ENCODE measurements around the gene SH3D21. TPM values are rescaled to one million over a fixed set of nuclear protein-coding genes. Genes with fewer than 3 reads are reported as not detected.

Gene SH3D21
- total RNA-seq, 1 experiment from 2014 or later = 18.3 TPM

DNA sequence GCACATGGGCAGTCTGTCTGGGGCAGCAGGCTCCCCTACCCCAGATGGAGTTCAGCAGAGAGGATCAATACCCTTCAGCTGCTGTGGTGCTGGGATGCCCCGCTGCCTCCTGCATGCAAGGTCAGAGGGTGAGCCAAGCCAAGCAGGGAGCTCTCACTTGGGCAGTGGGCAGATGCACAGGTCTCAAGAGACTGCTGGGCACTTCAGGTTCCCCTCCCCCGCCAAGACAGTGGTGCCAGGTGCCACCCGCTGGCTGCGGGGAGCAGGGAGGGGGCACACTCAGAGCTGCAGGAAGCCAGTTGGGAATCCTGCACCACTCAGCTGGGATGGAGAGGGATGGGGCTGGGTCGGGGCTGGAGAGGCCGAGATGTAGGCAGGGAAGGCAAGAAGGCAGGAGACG is 33.0 kb downstream of the SH3D21 start:
- Histone ChIP-seq H2BK120ac (ENCODE audit: low read depth, low read length, poor library complexity, severe bottlenecking) (no peak overlapping the region), H3K27ac (ENCODE audit: insufficient read length, low read depth, low read length) (no peak overlapping the region), H4K91ac (ENCODE audit: insufficient read length, low read depth, low read length) (no peak overlapping the region), H2BK5ac (ENCODE audit: insufficient read length, low read length) (no peak overlapping the region), H3K4me2 (ENCODE audit: insufficient read depth, insufficient read length, low read length) (no peak overlapping the region), H3K79me2 (ENCODE audit: insufficient read depth, low read length) (no peaks in the 10 kb centered on the region), H2AFZ (ENCODE audit: low read length) (no peak overlapping the region), H4K20me1 (ENCODE audit: control insufficient read depth, insufficient read depth, insufficient read length) (no peaks in the 10 kb centered on the region), H2BK15ac (ENCODE audit: low read depth, low read length) (no peak overlapping the region), H3K4ac (ENCODE audit: low read depth, low read length) (no peak overlapping the region), H3K4me1 (ENCODE audit: insufficient read depth, low read length) (no peaks in the 10 kb centered on the region), H2BK12ac (ENCODE audit: insufficient read length, low read depth, low read length) (no peak overlapping the region), H3K14ac (ENCODE audit: insufficient read depth, low read length) (no peak overlapping the region; the same call in 1 of the 2 replicates), H3K27me3 (ENCODE audit: insufficient read depth, low read length) (no peaks in the 10 kb centered on the region), H3K79me1 (ENCODE audit: insufficient read depth, low read depth, low read length, poor library complexity, severe bottlenecking) (no peaks in the 10 kb centered on the region), H3K23ac (ENCODE audit: insufficient read length, low read depth, low read length) (no peak overlapping the region), H3K9me3 (ENCODE audit: control insufficient read depth, low read depth, low read length) (no peaks in the 10 kb centered on the region), H4K5ac (ENCODE audit: insufficient read length, low read depth, low read length) (no peak overlapping the region), H3T11ph (ENCODE audit: low read length) (no peak overlapping the region), H3K56ac (ENCODE audit: insufficient read length, low read depth, low read length) (no peak overlapping the region), H3K18ac (ENCODE audit: insufficient read length, low read depth, low read length) (no peak overlapping the region), H4K8ac (replicated peaks; ENCODE audit: insufficient read length, low read depth, low read length) (no peak overlapping the region), H2BK20ac (ENCODE audit: low read depth, low read length, poor library complexity, severe bottlenecking) (no peak overlapping the region), H2AK5ac (ENCODE audit: insufficient read length, low read length) (no peak overlapping the region), H3K23me2 (ENCODE audit: insufficient read length, low read depth, low read length, poor library complexity, severe bottlenecking) (no peaks in the 10 kb centered on the region), H3K9ac (ENCODE audit: extremely low read depth, insufficient read length, low read length) (no peak overlapping the region)
- H3K9me3 Mint-ChIP-seq = no peaks in the 10 kb centered on the region
- H3K27me3 Mint-ChIP-seq (ENCODE audit: low read depth) = no peaks in the 10 kb centered on the region; the same call in 1 of the 2 replicates
- no peak for DNase-seq
- TF ChIP-seq, protein P1, sequence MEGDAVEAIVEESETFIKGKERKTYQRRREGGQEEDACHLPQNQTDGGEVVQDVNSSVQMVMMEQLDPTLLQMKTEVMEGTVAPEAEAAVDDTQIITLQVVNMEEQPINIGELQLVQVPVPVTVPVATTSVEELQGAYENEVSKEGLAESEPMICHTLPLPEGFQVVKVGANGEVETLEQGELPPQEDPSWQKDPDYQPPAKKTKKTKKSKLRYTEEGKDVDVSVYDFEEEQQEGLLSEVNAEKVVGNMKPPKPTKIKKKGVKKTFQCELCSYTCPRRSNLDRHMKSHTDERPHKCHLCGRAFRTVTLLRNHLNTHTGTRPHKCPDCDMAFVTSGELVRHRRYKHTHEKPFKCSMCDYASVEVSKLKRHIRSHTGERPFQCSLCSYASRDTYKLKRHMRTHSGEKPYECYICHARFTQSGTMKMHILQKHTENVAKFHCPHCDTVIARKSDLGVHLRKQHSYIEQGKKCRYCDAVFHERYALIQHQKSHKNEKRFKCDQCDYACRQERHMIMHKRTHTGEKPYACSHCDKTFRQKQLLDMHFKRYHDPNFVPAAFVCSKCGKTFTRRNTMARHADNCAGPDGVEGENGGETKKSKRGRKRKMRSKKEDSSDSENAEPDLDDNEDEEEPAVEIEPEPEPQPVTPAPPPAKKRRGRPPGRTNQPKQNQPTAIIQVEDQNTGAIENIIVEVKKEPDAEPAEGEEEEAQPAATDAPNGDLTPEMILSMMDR (conservative IDR thresholded peaks at IDR 0.05) = no peak
- peaks cover 3 to 9% (median 8%) of the 10 kb centered on the region in 3 experiments; a peak in 3 of 7 replicates for H3K36me3 Mint-ChIP-seq (ENCODE audit: insufficient read depth in 1 of 3, low read depth in 3 of 3)
- no peak overlapping the region for H3K4me3 Mint-ChIP-seq
- no peak overlapping the region for H3K27ac Mint-ChIP-seq
- H3K4me1 Mint-ChIP-seq = no peaks in the 10 kb centered on the region
- no CpG with 5 or more reads among the region's 7 CpGs for WGBS (ENCODE audit: extremely low coverage, insufficient read length, low lambda C conversion rate)

Measured in H9 (cell line).